NCI-H2196 (cell line): ENCODE data around the gene OR4E1.
"Not testable (repeated sequence)": the region's sequence is repeated elsewhere in the genome, so short reads cannot be mapped to it uniquely, and the experiment has no call there.

Source experiments
- DNase-seq: peaks from one replicate; lab custom pipeline; 2025; ENCODE audit not compliant: unreplicated experiment; lab: John Stamatoyannopoulos, UW

OR4E1 gene

DNA sequence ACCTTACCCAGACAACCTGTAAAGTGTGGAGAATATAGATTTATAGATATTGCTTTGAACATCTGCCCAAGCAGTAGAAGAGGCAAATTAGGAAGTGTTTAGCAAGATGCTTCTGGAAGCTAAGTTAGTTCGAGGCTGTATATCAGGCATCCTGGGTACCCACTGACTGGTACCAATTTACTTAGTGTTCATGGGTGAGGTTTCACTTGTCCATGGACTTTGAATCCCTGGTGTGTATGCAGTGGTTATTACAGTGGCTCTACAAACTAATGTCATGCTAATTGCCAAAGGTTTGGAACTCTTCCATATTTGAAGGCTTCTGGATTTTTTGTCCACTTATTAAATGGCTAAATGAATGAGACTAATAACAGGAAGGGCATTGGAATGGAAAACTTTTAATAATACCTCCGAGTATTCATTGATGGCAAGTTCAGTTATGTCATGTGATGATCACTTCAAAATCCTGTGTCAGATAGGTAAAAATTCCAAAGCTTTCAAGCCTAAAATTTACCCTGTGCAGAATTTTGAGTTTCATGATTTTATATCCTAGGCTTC, 20.2 kb downstream of the OR4E1 start, which contains the start of gene OR4E2:
Gene OR4E2, plus strand, starts transcription at position 505 of the 555 bp plus-strand sequence. CDS start 11,248 bp downstream, outside the sequence.
- no peak for DNase-seq

DNA sequence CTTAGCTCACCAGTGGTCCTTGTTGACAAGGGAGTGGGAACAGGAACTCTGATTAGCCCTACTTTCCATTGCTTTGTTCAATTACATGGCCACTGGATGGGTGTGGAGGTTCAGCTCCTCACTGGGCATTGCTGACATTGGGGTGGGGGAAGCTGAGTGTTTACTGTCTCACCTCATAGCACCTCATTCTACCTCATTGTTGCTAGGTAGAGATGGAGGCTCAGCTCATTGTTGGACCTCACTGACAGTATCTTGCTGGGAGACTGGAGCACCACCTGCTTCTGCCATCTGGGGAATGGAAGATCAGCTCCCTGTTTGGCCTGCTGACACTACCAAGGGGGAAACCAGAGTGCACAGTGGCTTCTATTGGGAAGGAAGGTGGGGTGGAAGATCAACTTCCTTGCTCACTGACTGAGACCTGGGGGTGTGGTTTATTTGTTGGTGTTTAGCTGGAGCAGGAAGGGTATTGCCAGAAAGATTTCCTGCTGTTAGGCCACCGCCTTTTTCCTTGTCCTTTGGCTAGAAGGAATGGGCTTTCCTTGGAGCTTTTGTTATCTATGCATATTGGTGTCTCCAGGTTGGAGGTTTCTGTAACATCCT, 21.3 kb downstream of the OR4E1 start:
- DNase-seq, result no peak

DNA sequence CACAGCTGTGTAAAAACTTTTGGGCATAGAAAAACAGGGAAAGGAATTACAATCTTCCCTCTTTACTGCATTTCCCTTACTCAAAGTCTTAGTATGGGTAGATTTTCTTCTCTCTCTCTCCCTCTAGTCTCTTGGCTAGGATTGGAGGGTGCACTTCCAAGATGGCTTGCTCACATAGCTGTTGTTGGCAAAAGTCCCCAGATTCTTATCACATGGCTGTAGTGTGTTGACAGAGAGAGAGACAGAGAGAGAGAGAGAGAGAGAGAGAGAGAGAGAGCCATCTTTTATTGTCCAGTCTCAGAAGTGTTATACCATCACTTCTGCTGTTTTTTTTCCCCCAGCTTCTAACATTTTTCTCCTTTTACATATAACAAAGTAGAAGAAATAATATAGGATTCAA, 26.2 kb downstream of the OR4E1 start:
- no peak for DNase-seq

DNA sequence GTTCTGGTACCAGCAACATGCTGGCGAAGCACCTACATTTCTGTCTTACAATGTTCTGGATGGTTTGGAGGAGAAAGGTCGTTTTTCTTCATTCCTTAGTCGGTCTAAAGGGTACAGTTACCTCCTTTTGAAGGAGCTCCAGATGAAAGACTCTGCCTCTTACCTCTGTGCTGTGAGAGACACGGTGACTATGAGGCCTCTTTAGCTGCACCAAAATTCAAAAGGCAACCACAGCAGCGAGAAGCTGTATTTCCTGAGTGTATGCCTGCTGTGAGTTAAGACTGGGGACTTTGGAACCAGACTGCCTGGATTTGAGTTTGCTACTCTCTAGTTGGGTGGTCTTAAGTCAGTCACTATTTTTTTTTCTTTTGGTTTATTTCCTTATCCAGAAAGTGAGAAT, 30.2 kb downstream of the OR4E1 start:
- no peak for DNase-seq

DNA sequence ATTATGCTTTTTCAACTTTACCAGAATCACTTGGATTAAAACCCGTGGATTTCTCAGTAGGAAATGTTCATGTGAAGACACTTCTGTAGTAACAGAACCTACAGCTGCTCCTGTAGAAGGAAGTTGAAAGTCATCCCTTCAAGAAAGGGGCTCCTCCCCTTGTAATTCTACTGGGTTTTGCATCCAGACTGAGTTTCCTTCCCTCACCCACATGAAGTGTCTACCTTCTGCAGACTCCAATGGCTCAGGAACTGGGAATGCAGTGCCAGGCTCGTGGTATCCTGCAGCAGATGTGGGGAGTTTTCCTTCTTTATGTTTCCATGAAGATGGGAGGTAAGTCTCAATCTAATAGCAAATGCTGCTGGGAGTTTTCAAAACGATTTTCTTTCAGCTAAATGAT, 30.9 kb downstream of the OR4E1 start:
- DNase-seq, result no peak

DNA sequence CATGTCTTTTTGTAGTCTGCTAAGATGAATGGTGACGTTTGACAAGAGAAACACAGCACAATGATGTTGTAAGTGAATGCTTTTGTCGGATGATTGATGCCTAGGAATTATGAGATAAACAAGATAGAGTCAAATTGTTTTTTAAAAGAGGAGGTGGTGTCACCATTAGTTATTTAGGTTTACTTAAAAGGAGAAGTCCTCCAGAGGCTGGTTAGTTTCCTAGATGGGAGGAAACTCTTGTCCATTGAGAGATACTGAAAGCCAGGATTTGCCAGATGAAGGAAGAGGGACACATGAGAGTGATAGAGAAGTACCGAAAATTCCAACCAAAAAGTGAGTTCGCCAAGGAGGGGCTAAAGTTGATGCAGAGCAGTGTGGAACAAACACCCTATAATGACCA, 38.8 kb downstream of the OR4E1 start, which contains the start of gene OR10G2:
Gene OR10G2, minus strand, starts transcription at position 101 of the 400 bp plus-strand sequence. Its CDS starts 98 bp downstream, at position 3.
- no peak for DNase-seq

DNA sequence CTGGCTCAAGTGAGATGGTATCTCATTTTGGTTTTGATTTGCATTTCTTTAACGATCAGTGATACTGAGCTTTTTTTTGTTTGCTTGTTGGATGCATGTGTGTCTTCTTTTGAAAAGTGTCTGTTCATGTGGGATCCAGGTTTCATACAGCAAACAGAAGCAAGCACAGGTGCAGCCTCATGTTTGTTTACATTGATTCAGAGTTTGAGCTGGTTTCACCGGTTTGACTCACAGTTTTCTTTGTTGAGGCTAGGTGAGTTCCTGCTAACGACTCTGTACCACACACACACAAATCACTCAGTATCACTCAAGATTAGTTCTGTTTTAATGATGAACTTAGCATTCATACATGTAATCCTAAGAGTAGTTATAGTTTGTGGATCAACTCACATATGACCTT, 42.5 kb downstream of the OR4E1 start:
- DNase-seq, result no peak

DNA sequence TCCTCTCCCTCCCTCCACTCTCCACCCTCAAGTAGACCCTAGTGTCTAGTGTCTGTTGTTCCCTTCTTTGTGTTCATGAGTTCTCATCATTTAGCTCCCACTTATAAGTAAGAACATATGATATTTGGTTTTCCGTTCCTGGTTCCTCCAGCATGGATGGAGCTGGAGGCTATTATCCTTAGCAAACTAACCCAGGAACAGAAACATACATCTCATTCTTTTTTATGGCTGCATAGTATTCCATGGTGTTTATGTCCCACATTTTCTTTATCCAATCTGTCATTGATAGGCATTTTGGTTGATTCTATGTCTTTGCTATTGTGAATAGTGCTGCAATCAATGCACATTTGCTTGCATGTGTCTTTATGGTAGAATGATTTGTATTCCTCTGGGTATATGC, 43.1 kb downstream of the OR4E1 start:
- DNase-seq, result not testable (repeated sequence)

DNA sequence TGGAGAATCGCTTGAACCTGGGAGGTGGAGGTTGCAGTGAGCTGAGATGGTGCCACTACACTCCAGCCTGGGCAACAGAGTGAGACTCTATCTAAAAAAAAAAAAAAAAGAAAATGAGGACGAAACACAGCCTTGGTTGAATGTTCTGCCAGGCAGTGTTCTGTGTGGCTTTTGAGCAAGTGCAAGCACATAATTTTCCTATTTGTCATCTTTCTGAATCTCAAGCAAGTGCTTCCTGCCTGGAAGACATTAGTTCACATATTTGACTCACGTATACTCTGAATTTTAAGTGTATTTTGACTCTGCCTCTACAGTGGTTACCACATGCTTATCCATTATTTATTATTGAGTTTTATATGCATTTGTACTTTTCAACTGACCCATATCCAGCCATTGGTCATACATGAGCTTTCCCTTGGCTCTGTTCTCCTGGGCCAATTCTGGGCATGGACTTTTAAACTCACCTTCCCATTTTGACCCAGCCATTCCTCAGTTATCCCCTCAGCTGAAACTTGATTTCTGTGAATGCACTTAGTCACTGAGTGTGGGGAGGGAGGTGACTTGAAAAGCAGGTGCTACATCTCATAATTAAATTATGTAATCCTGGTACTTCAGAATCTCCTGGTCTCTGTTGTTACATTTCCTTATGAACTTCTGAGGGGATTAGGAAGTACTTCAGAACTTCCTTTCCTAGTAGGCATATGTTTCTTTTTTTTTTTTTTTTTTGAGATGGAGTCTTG, 47.0 kb downstream of the OR4E1 start:
- DNase-seq, result no peak
